Measurements from ENCODE around the gene KCNQ1. TPM values are rescaled to one million over a fixed set of nuclear protein-coding genes. Genes with fewer than 3 reads are reported as not detected.

The KCNQ1 gene
- total RNA-seq, 5 donors from 2014 or later (not counting 1 experiment from before 2014, with no cell fraction given): 20.9 to 32.9 (median 24.0) TPM

DNA sequence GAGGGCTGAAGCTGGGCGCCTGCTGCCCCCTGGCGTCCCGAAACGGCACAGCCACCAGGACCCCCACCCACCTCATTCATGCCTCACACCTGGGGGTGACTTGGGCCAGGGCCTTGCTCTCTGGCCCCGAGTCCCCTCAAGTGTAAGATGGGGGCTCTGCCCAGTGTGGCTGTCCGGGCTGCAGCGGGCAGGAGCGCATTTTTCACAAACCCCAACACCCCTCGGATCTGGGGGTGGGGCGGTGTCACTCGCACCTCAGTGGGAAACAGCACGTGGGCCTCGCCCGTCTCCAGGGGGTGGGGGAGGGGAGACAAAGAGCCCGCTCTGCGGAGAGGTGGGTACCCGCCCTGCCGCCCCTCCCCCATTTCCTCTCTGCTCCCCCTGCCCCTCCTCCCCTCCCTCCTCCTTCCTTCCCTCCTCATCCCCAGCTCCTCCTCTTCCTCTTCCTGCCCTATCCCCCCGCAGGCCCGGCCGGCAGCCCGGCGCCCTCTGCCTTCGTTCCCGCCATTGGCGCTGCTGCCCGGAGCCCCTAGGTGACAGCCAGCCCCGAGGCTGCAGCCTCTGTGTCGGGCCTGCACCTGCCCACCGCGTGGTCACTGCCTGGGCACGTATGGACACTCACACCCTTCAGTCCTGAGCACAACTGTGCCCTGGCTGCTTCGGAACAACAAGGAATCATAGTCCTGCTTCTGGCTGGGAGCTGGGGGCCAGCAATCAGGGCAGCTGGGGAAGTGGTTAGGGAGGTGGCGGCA, 447.6 kb downstream of the KCNQ1 start:
- Mint-ChIP-seq H3K36me3 (no peaks in the 10 kb centered on the region), H3K4me3 (peak overlapping the region; percentile 58 to 81 (median 74)), H3K27ac (peak overlapping the region; percentile 88 to 91), H3K27me3 (no peaks in the 10 kb centered on the region), H3K4me1 (peaks cover 28 to 37% (median 29%) of the 10 kb centered on the region in 3 donors), H3K9me3 (no peaks in the 10 kb centered on the region)
- no peaks in the 10 kb centered on the region for H3K9me3 ChIP-seq
- H3K4me1 ChIP-seq (ENCODE audit: control insufficient read depth in 1 of 2, extremely low read depth in 1 of 2, insufficient read depth in 2 of 2, low read length in 2 of 2): peaks cover 13 to 46% of the 10 kb centered on the region in 2 experiments
- POLR2A ChIA-PET: no interaction called here
- DNase-seq (peak in 34 of 35 experiments; percentile 18 to 79 (median 52)), ATAC-seq (replicated peaks in 1 of 4) (peak; percentile 54 to 65 (median 62))
- peak overlapping the region; percentile 65 for H3K27ac ChIP-seq (ENCODE audit: low read length)
- 2% methylated on average over 20 of the region's 34 CpGs for WGBS (ENCODE audit: insufficient coverage)
- CTCF ChIA-PET: interaction anchor here (0.5 to 2.9 kb wide), 9 partner anchors 37 to 360 kb away, joined by 3 to 21 read pairs (median 4); partner anchors contain the start of genes NAP1L4 (in 1 of the 2) and PHLDA2 (in 1 of the 2)
- H3K36me3 ChIP-seq (ENCODE audit: control insufficient read depth in 2 of 2, extremely low read depth in 1 of 2, insufficient read depth in 1 of 2, low read length in 1 of 2): no peaks in the 10 kb centered on the region
- peak overlapping the region; percentile 55 for H3K4me3 ChIP-seq (ENCODE audit: control insufficient read depth in 1 of 2, extremely low read depth in 1 of 2, low read length in 1 of 2)
- H3K27me3 ChIP-seq (replicated peaks in 1 of 2; ENCODE audit: control insufficient read depth in 2 of 2, extremely low read depth in 1 of 2, insufficient read depth in 2 of 2, low read length in 1 of 2): no peaks in the 10 kb centered on the region

GRCh38 chr11:2892967-2893528, 448.2 kb downstream of the KCNQ1 start:
- WGBS (ENCODE audit: insufficient coverage): 23% methylated on average over 3 of the region's 4 CpGs
- H3K9me3 ChIP-seq: no peaks in the 10 kb centered on the region
- ATAC-seq (replicated peaks in 1 of 4) (peak; percentile 44 to 65 (median 58)), DNase-seq (peak in 27 of 35 experiments; percentile 19 to 66 (median 41))
- peak overlapping the region; percentile 65 for H3K27ac ChIP-seq (ENCODE audit: low read length)
- no peaks in the 10 kb centered on the region for H3K27me3 ChIP-seq (replicated peaks in 1 of 2; ENCODE audit: control insufficient read depth in 2 of 2, extremely low read depth in 1 of 2, insufficient read depth in 2 of 2, low read length in 1 of 2)
- ChIA-PET POLR2A (no interaction called here), CTCF (interaction anchor here (0.6 to 2.9 kb wide), 8 partner anchors 36 to 361 kb away, joined by 3 to 21 read pairs (median 4); partner anchors contain the start of genes NAP1L4 (in 1 of the 2) and PHLDA2 (in 1 of the 2))
- Mint-ChIP-seq H3K27ac (peak overlapping the region; percentile 88 to 91), H3K4me3 (peak overlapping the region; percentile 58 to 81 (median 74)), H3K27me3 (no peaks in the 10 kb centered on the region), H3K4me1 (peaks cover 29 to 38% (median 30%) of the 10 kb centered on the region in 3 donors), H3K9me3 (no peaks in the 10 kb centered on the region), H3K36me3 (no peaks in the 10 kb centered on the region)
- no peaks in the 10 kb centered on the region for H3K36me3 ChIP-seq (ENCODE audit: control insufficient read depth in 2 of 2, extremely low read depth in 1 of 2, insufficient read depth in 1 of 2, low read length in 1 of 2)
- H3K4me1 ChIP-seq (ENCODE audit: control insufficient read depth in 1 of 2, extremely low read depth in 1 of 2, insufficient read depth in 2 of 2, low read length in 2 of 2): peaks cover 13 to 47% of the 10 kb centered on the region in 2 experiments
- H3K4me3 ChIP-seq (ENCODE audit: control insufficient read depth in 1 of 2, extremely low read depth in 1 of 2, low read length in 1 of 2): peak overlapping the region in 1 of 2 donors; percentile 55

DNA sequence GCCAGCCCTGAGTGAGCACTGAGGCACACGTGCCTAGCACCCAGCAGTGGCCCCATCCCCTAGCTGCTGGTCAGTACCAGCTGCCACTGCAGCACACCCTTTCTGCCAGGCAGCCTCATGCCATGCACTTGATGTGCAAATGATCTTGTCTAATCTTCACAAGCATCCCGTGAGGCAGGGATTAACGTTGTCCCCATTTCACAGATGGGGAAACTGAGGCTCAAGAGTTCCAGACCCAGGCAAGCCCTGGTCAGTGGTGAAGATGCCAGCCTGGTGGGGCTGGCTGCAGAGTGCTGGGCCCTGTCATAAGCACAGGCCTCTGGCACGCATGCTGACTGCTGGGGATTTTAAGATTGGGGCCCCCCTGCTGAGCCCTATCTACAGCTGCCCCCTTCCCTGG, 449.1 kb downstream of the KCNQ1 start:
- CTCF ChIA-PET: no interaction called here
- Mint-ChIP-seq H3K27ac (peak overlapping the region; percentile 88 to 91), H3K4me3 (peak overlapping the region in 1 of 3 donors; percentile 36), H3K27me3 (no peaks in the 10 kb centered on the region), H3K9me3 (no peaks in the 10 kb centered on the region), H3K36me3 (no peaks in the 10 kb centered on the region), H3K4me1 (peaks cover 29 to 42% (median 35%) of the 10 kb centered on the region in 3 donors)
- Histone ChIP-seq H3K36me3 (ENCODE audit: control insufficient read depth in 2 of 2, extremely low read depth in 1 of 2, insufficient read depth in 1 of 2, low read length in 1 of 2) (no peaks in the 10 kb centered on the region), H3K27ac (ENCODE audit: low read length) (no peak overlapping the region), H3K4me3 (ENCODE audit: control insufficient read depth in 1 of 2, extremely low read depth in 1 of 2, low read length in 1 of 2) (no peak overlapping the region), H3K4me1 (ENCODE audit: control insufficient read depth in 1 of 2, extremely low read depth in 1 of 2, insufficient read depth in 2 of 2, low read length in 2 of 2) (peaks cover 15 to 50% of the 10 kb centered on the region in 2 experiments), H3K27me3 (replicated peaks in 1 of 2; ENCODE audit: control insufficient read depth in 2 of 2, extremely low read depth in 1 of 2, insufficient read depth in 2 of 2, low read length in 1 of 2) (no peaks in the 10 kb centered on the region), H3K9me3 (no peaks in the 10 kb centered on the region)
- POLR2A ChIA-PET: no interaction called here
- WGBS (ENCODE audit: insufficient coverage): 91% methylated on average over 4 of the region's 4 CpGs
- no peak for DNase-seq
- no peak for ATAC-seq (replicated peaks in 1 of 4)

DNA sequence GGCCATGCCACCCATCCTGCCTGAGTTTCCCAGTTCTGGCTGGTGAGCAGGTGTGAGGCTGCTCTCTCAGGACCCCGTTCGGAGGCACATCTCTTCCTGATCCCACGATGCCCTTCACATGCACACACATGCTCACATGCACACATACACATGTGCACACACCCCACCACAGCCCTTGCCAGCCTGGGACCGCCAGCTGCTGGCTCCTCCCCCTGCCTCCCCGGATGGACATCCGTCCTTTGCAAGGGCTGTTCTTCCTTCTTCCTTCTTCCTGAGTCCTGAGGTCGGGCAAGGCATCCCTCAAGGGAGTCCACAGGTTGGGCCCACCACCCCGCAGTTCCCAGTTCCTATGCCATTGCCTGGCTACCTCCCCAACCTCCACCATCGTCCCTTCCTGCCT, 451.2 kb downstream of the KCNQ1 start:
- CTCF ChIA-PET: no interaction called here
- H3K27ac Mint-ChIP-seq: peak overlapping the region; percentile 52 to 72
- no peaks in the 10 kb centered on the region for H3K27me3 ChIP-seq (replicated peaks in 1 of 2; ENCODE audit: control insufficient read depth in 2 of 2, extremely low read depth in 1 of 2, insufficient read depth in 2 of 2, low read length in 1 of 2)
- no peaks in the 10 kb centered on the region for H3K36me3 Mint-ChIP-seq
- ATAC-seq (replicated peaks in 1 of 4) (no peak), DNase-seq (no peak)
- WGBS (ENCODE audit: insufficient coverage): 78% methylated on average over 7 of the region's 9 CpGs
- H3K27ac ChIP-seq (ENCODE audit: low read length): no peak overlapping the region
- H3K4me3 ChIP-seq (ENCODE audit: control insufficient read depth in 1 of 2, extremely low read depth in 1 of 2, low read length in 1 of 2): no peak overlapping the region
- H3K27me3 Mint-ChIP-seq: no peaks in the 10 kb centered on the region
- H3K4me1 ChIP-seq (ENCODE audit: control insufficient read depth in 1 of 2, extremely low read depth in 1 of 2, insufficient read depth in 2 of 2, low read length in 2 of 2): peaks cover 14 to 51% of the 10 kb centered on the region in 2 experiments
- H3K4me1 Mint-ChIP-seq: peaks cover 42 to 56% (median 51%) of the 10 kb centered on the region in 3 donors
- no peaks in the 10 kb centered on the region for H3K36me3 ChIP-seq (ENCODE audit: control insufficient read depth in 2 of 2, extremely low read depth in 1 of 2, insufficient read depth in 1 of 2, low read length in 1 of 2)
- no peaks in the 10 kb centered on the region for H3K9me3 ChIP-seq
- POLR2A ChIA-PET: no interaction called here
- H3K9me3 Mint-ChIP-seq: no peaks in the 10 kb centered on the region
- H3K4me3 Mint-ChIP-seq: no peak overlapping the region

DNA sequence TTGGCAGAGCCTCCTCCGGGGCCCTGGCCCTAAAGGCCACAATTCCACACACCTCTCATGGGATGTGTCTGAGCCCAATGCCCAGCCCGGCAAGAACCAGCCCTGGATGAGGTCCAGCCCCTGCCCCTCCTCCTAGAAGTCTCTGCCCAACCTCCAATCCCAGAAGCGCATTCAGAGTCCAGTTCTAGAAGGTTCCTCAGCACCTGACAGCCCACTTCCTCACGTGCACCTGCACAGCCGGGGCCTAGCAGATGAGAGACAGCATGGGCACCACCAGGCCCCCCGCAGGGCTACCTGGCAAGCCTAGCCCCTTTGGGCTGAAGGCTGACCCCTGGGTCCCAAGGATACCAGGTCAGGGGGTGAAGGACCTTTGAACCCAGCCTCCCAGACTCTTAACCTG, 452.2 kb downstream of the KCNQ1 start:
- H3K4me3 Mint-ChIP-seq: no peak overlapping the region
- H3K27ac Mint-ChIP-seq: peak overlapping the region in 1 of 2 donors; percentile 23
- POLR2A ChIA-PET: no interaction called here
- Histone ChIP-seq H3K9me3 (no peaks in the 10 kb centered on the region), H3K27ac (ENCODE audit: low read length) (no peak overlapping the region), H3K4me3 (ENCODE audit: control insufficient read depth in 1 of 2, extremely low read depth in 1 of 2, low read length in 1 of 2) (no peak overlapping the region), H3K4me1 (ENCODE audit: control insufficient read depth in 1 of 2, extremely low read depth in 1 of 2, insufficient read depth in 2 of 2, low read length in 2 of 2) (peaks cover 4 to 48% of the 10 kb centered on the region in 2 experiments), H3K36me3 (ENCODE audit: control insufficient read depth in 2 of 2, extremely low read depth in 1 of 2, insufficient read depth in 1 of 2, low read length in 1 of 2) (no peaks in the 10 kb centered on the region), H3K27me3 (replicated peaks in 1 of 2; ENCODE audit: control insufficient read depth in 2 of 2, extremely low read depth in 1 of 2, insufficient read depth in 2 of 2, low read length in 1 of 2) (no peaks in the 10 kb centered on the region)
- ATAC-seq (replicated peaks in 1 of 4) (no peak), DNase-seq (no peak)
- CTCF ChIA-PET: no interaction called here
- peaks cover 36 to 52% (median 44%) of the 10 kb centered on the region in 3 donors for H3K4me1 Mint-ChIP-seq
- no peaks in the 10 kb centered on the region for H3K27me3 Mint-ChIP-seq
- WGBS (ENCODE audit: insufficient coverage): 94% methylated on average over 6 of the region's 6 CpGs
- no peaks in the 10 kb centered on the region for H3K36me3 Mint-ChIP-seq
- H3K9me3 Mint-ChIP-seq: no peaks in the 10 kb centered on the region

- WGBS (ENCODE audit: insufficient coverage): 33% methylated on average over 12 of the region's 12 CpGs
- H3K4me3 ChIP-seq (ENCODE audit: control insufficient read depth in 1 of 2, extremely low read depth in 1 of 2, low read length in 1 of 2): peak overlapping the region in 1 of 2 donors; percentile 18
- Mint-ChIP-seq H3K27me3 (no peaks in the 10 kb centered on the region), H3K4me3 (peak overlapping the region; percentile 67 to 76 (median 69)), H3K4me1 (peaks cover 28 to 51% (median 43%) of the 10 kb centered on the region in 3 donors), H3K9me3 (no peaks in the 10 kb centered on the region), H3K27ac (peak overlapping the region; percentile 94 to 97), H3K36me3 (no peaks in the 10 kb centered on the region)
- peak; percentile 35 to 74 (median 65) for ATAC-seq (replicated peaks in 1 of 4)
- peaks cover 0 to 2% of the 10 kb centered on the region in 2 experiments for H3K27me3 ChIP-seq (replicated peaks in 1 of 2; ENCODE audit: control insufficient read depth in 2 of 2, extremely low read depth in 1 of 2, insufficient read depth in 2 of 2, low read length in 1 of 2)
- peak in 32 of 35 experiments; percentile 19 to 75 (median 44) for DNase-seq
- no peaks in the 10 kb centered on the region for H3K36me3 ChIP-seq (ENCODE audit: control insufficient read depth in 2 of 2, extremely low read depth in 1 of 2, insufficient read depth in 1 of 2, low read length in 1 of 2)
- peaks cover 7 to 49% of the 10 kb centered on the region in 2 experiments for H3K4me1 ChIP-seq (ENCODE audit: control insufficient read depth in 1 of 2, extremely low read depth in 1 of 2, insufficient read depth in 2 of 2, low read length in 2 of 2)
- no peaks in the 10 kb centered on the region for H3K9me3 ChIP-seq
- ChIA-PET CTCF (no interaction called here), POLR2A (no interaction called here)
- H3K27ac ChIP-seq (ENCODE audit: low read length): peak overlapping the region; percentile 51
These were observed 453.7 kb downstream of the KCNQ1 start for GRCh38 chr11:2898366-2899079.

All from T-cell (primary cell).